ENCODE data around the gene SEPTIN10. TPM values are rescaled to one million over a fixed set of nuclear protein-coding genes. Genes with fewer than 3 reads are reported as not detected.

Gene SEPTIN10
- total and polyA plus RNA-seq, 2 of the 8 experiments (the other 6 are each of a cell fraction or from before 2014, with no cell fraction given) = 23.7 to 101 TPM

- Histone ChIP-seq H4K20me1 (replicated peaks in 1 of 2; ENCODE audit: control insufficient read depth in 1 of 2, insufficient read depth in 2 of 2, low read length in 2 of 2) (no peaks in the 10 kb centered on the region), H3K4me2 (ENCODE audit: insufficient read depth in 1 of 2, low read depth in 2 of 2, low read length in 2 of 2) (no peak overlapping the region), H3K4ac (replicated peaks; ENCODE audit: insufficient read length, low read depth, low read length) (no peak overlapping the region), H2BK5ac (ENCODE audit: low read depth, low read length) (no peak overlapping the region), H3K79me2 (ENCODE audit: control insufficient read depth in 1 of 2, insufficient read depth in 2 of 2, low read length in 2 of 2) (no peaks in the 10 kb centered on the region), H4K5ac (ENCODE audit: insufficient read length, low read depth, low read length) (no peak overlapping the region), H3K27ac (ENCODE audit: low read depth, low read length) (no peak overlapping the region), H3K36me3 (ENCODE audit: control insufficient read depth in 2 of 4, insufficient read depth in 4 of 4, low read length in 3 of 4) (no peaks in the 10 kb centered on the region), H4K91ac (replicated peaks; ENCODE audit: insufficient read length, low read length) (no peak overlapping the region), H2AK5ac (ENCODE audit: low read depth, low read length) (no peak overlapping the region), H3K79me1 (ENCODE audit: low read depth, low read length) (no peaks in the 10 kb centered on the region), H3K23me2 (ENCODE audit: low read depth, low read length) (no peaks in the 10 kb centered on the region), H3K56ac (replicated peaks; ENCODE audit: insufficient read length, low read depth, low read length) (no peak overlapping the region), H2BK120ac (replicated peaks; ENCODE audit: low read depth, low read length) (no peak overlapping the region), H2BK15ac (ENCODE audit: low read length) (no peak overlapping the region), H3K27me3 (replicated peaks in 1 of 4; ENCODE audit: control insufficient read depth in 3 of 4, extremely low read depth in 1 of 4, insufficient read depth in 3 of 4, low read length in 3 of 4) (no peaks in the 10 kb centered on the region), H2BK20ac (ENCODE audit: low read length) (no peak overlapping the region), H4K8ac (ENCODE audit: extremely low read depth, insufficient read depth, low read length) (no peak overlapping the region), H3K14ac (ENCODE audit: insufficient read length) (no peak overlapping the region), H3K9ac (replicated peaks in 1 of 4; ENCODE audit: extremely low read depth in 1 of 4, low read depth in 3 of 4, low read length in 3 of 4) (no peak overlapping the region), H3K4me1 (replicated peaks in 1 of 4; ENCODE audit: control insufficient read depth in 3 of 4, insufficient read depth in 4 of 4, low read length in 3 of 4) (no peaks in the 10 kb centered on the region), H2BK12ac (ENCODE audit: low read depth, low read length) (no peak overlapping the region), H3K4me3 (ENCODE audit: extremely low read depth in 1 of 4, insufficient read depth in 2 of 4, low read depth in 3 of 4, low read length in 4 of 4) (no peak overlapping the region), H3K18ac (ENCODE audit: extremely low read depth, low read length) (no peak overlapping the region), H3K23ac (ENCODE audit: insufficient read length) (no peak overlapping the region), H3K9me3 (ENCODE audit: insufficient read depth in 2 of 2, low read depth in 1 of 2, low read length in 1 of 2) (0 out of 4 replicates have a peak, but pooled peaks cover 0 to 2% of the 10 kb centered on the region in 2 experiments), H2AFZ (ENCODE audit: low read length) (no peak overlapping the region)
- WGBS, 2 experiments (ENCODE audit: extremely low coverage in 1 of 2, insufficient coverage in 1 of 2, insufficient read length in 1 of 2, insufficient replicate concordance in 2 of 2, low coverage in 1 of 2, low lambda C conversion rate in 2 of 2, missing lambda C conversion rate in 1 of 2) = 91% methylated on average over 6 of the region's 6 CpGs; no CpG with 5 or more reads in 1 of the 2 experiments
- FAIRE-seq (no peak), DNase-seq (ENCODE audit: low read depth in 1 of 2, low spot score in 2 of 2) (no peak)
- ChIA-PET POLR2A (ENCODE audit: partially characterized antibody) (interaction anchor here (1.5 kb wide), 1 partner anchor 9 kb away, joined by 8 read pairs; no protein-coding TSS in a partner anchor), CTCF (ENCODE audit: partially characterized antibody) (interaction anchor here (1.2 to 7.9 kb wide), 3 partner anchors 16 to 205 kb away, joined by 3 to 67 read pairs (median 9); no protein-coding TSS in a partner anchor)
- TF ChIP-seq ATF3 (IDR thresholded peaks at IDR 0.05; ENCODE audit: insufficient read depth, low read depth, low read length) (no peak), GTF2F1 (IDR thresholded peaks at IDR 0.05; ENCODE audit: borderline replicate concordance, low read depth, low read length) (no peak), KDM5A (IDR thresholded peaks at IDR 0.05; ENCODE audit: low read length) (no peak), POU5F1 (IDR thresholded peaks at IDR 0.05; ENCODE audit: low read depth, low read length) (no peak), FOSL1 (IDR thresholded peaks at IDR 0.05; ENCODE audit: insufficient read depth, low read depth, low read length) (no peak)
Measured at GRCh38 chr2:109530712-109531111, 83.1 kb downstream of the SEPTIN10 start.

Data from H1 (cell line).